SK-N-MC (cell line): Measurements from ENCODE around the gene GRXCR2.

Experiments used
- DNase-seq: peaks from one replicate; pipeline ENCODE4 v3.0.0-alpha.2; 2011; ENCODE audit warnings: low read depth, low spot score
- H3K27ac ChIP-seq: fragments of 200-600 bp; sonication (generic); 2 replicates; pipeline ENCODE4 v1.5.1; 2016; ENCODE audit warnings: mixed run types
- H3K36me3 ChIP-seq: fragments of 200-600 bp; sonication (generic); 2 replicates; pipeline ENCODE4 v1.6.1; 2017; ENCODE audit warnings: antibody characterized with exemption, low read length, mixed read lengths; ENCODE audit not compliant: insufficient read depth
- H3K4me3 ChIP-seq: fragments of 200-600 bp; sonication (generic); 2 replicates; pipeline ENCODE4 v1.5.1; 2016
- H3K9ac ChIP-seq: fragments of 200-600 bp; sonication (generic); 2 replicates; pipeline ENCODE4 v1.8.0; 2017; ENCODE audit warnings: mixed run types, mixed read lengths; ENCODE audit not compliant: insufficient read length
- H3K9me3 ChIP-seq: fragments of 200-600 bp; sonication (generic); 2 replicates; pipeline ENCODE4 v1.6.1; 2017; ENCODE audit warnings: low read depth, mild to moderate bottlenecking, antibody characterized with exemption, low read length, moderate library complexity, mixed read lengths
- EZH2 ChIP-seq: fragments of 200-600 bp; sonication (generic); IDR thresholded peaks from one replicate; pipeline ENCODE4 v1.6.1; 2017; ENCODE audit warnings: antibody characterized with exemption
- FOXP2 ChIP-seq: optimal IDR thresholded peaks from 2 replicates; pipeline ENCODE3; 2011; ENCODE audit warnings: mild to moderate bottlenecking, moderate library complexity; ENCODE audit not compliant: insufficient read depth; ENCODE audit errors: extremely low read length, control extremely low read depth
- POLR2AphosphoS5 ChIP-seq: IDR thresholded peaks from 2 replicates; pipeline ENCODE4 v1.6.1; 2012; ENCODE audit warnings: mild to moderate bottlenecking, low read depth, low read length, borderline replicate concordance

The GRXCR2 gene, protein sequence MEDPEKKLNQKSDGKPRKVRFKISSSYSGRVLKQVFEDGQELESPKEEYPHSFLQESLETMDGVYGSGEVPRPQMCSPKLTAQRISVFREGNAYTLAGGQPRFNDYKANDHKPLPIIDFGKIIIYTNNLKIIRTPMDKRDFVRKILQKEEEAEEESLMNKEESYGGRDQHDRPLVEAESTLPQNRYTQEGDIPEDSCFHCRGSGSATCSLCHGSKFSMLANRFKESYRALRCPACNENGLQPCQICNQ

DNA sequence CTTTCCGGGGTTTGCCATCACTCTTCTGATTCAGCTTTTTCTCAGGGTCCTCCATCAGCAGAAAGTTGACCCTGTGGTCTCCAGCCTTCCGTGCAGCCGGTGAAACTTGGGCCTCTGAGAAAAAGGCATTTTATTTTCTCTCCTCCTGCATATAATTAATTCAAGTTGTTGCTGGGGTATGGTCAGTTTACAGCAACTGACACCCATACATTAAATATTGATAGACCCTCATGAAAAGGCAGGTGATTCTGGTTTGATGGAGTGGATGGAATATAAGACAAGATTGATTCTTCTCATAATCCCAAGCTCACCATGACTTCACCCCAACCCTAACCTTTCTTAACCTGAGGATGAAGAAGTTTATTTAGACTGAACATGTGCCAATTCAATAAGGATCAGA, at the start of gene GRXCR2:
TSS of gene GRXCR2 (minus strand) at position 101 of the 400 bp plus-strand sequence. CDS start at position 55, 46 bp downstream.
- no peak for DNase-seq
- Histone ChIP-seq H3K36me3 (no peaks in the 10 kb centered on the region), H3K4me3 (no peak within 1 kb of the TSS), H3K27ac (no peak within 1 kb of the TSS), H3K9me3 (no peaks in the 10 kb centered on the region), H3K9ac (no peak within 1 kb of the TSS)
- no peak for TF ChIP-seq FOXP2
- TF ChIP-seq POLR2AphosphoS5: no peak
- no peak for TF ChIP-seq EZH2

DNA sequence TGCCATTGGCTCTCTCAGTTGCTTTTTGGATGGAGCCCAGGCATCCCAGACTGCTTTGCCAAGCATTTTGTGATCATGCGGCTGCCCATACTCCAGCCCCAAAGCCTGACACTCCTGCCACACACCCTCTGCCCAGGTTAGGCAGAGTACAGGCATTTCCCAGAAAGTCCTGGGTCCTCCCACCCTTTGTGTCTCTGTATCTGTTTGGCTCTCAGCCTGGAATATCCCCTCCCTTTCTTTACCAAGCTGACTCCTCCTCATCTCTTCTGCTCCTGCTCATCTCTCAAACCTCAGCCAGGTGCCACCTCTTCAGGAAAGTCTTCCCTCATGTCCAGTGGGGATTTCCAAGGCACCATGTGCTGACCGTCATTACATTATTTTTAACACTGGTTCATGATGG, 49.2 kb upstream of the GRXCR2 start:
- Histone ChIP-seq H3K36me3 (no peaks in the 10 kb centered on the region), H3K27ac (no peak overlapping the region), H3K9me3 (no peaks in the 10 kb centered on the region), H3K4me3 (no peak overlapping the region), H3K9ac (no peak overlapping the region)
- TF ChIP-seq EZH2 (no peak), FOXP2 (no peak), POLR2AphosphoS5 (no peak)
- DNase-seq: no peak

DNA sequence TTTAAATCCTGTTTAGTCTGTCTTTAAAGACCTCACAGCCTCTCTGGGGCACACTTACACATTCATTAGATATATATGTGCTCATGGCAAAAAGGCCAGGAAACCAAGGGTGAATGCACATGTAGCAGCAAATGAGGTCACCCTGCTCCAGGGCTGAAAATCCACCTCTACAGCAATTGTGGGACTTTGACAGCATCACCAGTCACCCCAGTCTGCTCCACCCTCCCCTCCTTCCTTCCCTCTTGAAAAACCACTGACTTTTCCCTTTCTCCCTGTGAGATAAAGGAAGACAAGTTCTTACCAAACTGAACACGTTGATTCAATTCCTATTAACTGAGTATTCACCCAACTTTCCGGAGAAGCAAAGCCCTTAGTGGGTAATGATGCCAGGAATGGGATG, 48.4 kb upstream of the GRXCR2 start:
- Histone ChIP-seq H3K36me3 (no peaks in the 10 kb centered on the region), H3K4me3 (no peak overlapping the region), H3K9me3 (no peaks in the 10 kb centered on the region), H3K9ac (no peak overlapping the region), H3K27ac (no peak overlapping the region)
- DNase-seq: no peak
- no peak for TF ChIP-seq EZH2
- no peak for TF ChIP-seq FOXP2
- TF ChIP-seq POLR2AphosphoS5: no peak

DNA sequence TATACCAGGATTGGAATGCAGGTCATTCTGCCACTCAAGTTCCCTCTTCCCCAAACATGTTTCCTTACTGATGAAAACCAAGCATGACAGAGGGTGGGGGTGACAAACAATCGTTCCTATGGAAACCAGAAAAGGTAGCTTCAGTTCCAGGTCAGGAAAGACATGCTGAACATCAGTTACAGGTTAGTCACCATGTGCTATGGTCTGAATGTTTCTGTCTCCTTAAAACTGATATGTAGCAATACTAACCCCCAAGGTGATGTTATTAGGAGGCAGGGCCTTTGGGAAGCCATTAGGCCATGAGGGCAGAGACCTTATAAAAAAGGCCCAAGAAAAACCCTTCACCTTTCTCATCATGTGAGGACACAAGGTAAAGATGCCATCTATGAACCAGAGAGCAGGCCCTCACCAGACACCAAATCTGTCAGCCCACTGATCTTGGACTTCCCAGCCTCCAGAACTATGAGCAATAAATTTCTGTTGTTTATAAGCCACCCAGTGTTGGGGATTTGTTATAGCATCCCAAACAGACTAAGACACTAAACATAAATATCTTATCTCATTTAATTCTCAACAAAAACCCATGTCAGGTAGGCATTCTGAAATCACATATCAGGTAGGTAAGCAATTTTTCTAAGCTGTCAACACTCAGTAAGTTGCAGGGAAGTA, 47.9 kb upstream of the GRXCR2 start:
- no peaks in the 10 kb centered on the region for H3K36me3 ChIP-seq
- TF ChIP-seq FOXP2: no peak
- no peak for TF ChIP-seq POLR2AphosphoS5
- no peak for TF ChIP-seq EZH2
- no peak overlapping the region for H3K4me3 ChIP-seq
- H3K9ac ChIP-seq: no peak overlapping the region
- H3K9me3 ChIP-seq: no peaks in the 10 kb centered on the region
- no peak for DNase-seq
- no peak overlapping the region for H3K27ac ChIP-seq

DNA sequence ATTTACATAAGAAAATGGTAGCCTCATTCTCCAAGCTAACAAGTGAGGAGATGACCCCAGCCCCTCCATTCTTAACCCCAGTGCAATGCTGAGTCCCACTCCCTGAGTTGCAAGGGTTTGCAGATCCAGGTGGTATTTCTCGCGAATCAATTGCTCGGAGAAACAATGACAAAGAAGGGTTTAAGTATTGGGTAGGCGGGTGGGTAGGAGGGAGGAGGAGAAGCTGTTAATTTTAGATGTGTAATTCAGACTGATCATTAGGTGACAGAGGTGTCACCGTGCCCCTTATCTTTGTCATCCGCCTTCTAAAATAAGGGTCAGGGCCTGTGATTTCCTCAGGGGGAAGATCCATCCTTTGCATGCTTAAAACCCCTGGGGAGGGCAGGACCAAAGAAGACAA, 46.6 kb upstream of the GRXCR2 start:
- TF ChIP-seq FOXP2 (no peak), EZH2 (no peak), POLR2AphosphoS5 (no peak)
- Histone ChIP-seq H3K9ac (no peak overlapping the region), H3K9me3 (no peaks in the 10 kb centered on the region), H3K27ac (no peak overlapping the region), H3K36me3 (no peaks in the 10 kb centered on the region), H3K4me3 (no peak overlapping the region)
- no peak for DNase-seq

DNA sequence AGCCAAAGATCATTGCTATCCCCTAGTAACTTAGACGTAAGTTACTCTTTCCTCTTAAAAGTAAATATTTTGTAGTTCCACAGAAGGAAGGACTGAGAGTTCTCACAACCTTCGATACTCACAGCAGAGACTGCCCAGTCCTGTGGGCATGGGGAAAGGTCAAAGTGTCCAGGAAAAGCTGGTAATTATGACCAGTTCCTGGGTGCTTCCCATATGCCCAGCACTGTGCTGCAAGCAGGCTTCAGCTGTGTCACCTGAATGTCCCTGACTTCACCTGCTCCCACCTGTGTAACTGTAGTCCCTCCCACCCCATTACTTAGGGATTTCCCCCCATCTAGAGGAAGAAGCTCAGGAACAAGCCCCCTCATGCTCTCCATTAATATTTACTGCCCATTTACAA, 45.6 kb upstream of the GRXCR2 start:
- H3K9me3 ChIP-seq: no peaks in the 10 kb centered on the region
- H3K27ac ChIP-seq: no peak overlapping the region
- H3K4me3 ChIP-seq: no peak overlapping the region
- H3K36me3 ChIP-seq: no peaks in the 10 kb centered on the region
- no peak overlapping the region for H3K9ac ChIP-seq
- no peak for TF ChIP-seq EZH2
- no peak for TF ChIP-seq POLR2AphosphoS5
- no peak for TF ChIP-seq FOXP2
- no peak for DNase-seq

DNA sequence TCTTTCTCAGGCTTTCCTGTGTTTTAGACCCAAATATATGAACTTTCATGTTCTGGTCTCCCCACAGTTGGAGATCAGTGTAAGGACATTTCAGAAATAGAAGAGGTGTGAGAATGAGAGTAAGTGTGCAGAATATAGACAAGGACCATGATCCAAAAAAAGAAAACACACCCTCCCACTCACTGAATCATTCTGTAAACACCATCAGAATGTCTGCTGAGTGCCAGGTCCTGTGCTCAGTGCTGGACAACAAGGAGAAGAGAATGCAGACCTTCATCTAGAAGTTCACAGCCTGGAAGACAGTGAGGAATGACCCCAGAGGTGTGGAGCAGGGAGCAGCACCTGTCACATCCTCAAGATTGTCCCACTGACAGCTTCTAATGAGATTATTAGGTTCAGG, 44.5 kb upstream of the GRXCR2 start:
- Histone ChIP-seq H3K9me3 (no peaks in the 10 kb centered on the region), H3K36me3 (no peaks in the 10 kb centered on the region), H3K9ac (no peak overlapping the region), H3K4me3 (no peak overlapping the region), H3K27ac (no peak overlapping the region)
- TF ChIP-seq FOXP2 (no peak), EZH2 (no peak), POLR2AphosphoS5 (no peak)
- no peak for DNase-seq

DNA sequence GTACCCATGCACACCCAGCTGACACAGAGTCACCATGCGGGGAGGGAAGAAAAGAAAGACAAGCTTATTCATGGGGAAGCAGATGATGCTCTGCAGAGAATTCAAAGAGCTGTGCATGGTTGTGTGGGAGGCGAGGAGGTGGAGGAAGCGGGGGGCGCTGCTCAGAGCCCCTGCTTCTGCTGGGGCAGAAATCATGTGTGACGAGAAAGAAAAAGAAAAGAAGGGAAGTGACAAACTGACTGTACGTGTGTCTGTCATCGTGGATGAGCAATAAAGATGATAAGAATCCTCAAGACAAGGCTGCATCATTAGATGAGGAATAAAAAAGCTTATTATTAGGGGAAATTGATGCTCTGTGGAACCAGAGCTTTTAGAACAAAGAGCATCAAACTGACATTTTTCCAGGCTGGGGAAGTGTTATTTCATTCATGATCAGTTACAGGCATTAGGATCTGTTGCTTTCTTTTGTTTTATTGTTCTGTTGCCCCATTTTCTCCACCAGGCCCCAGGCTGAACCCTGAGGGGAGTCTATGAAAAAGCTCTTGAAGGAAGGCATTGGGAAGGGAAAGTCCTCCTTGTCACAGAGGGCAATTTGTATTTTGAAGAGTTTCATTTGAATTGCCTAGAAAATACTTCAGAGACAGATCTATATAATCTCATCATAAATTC, 43.3 kb upstream of the GRXCR2 start:
- Histone ChIP-seq H3K4me3 (no peak overlapping the region), H3K9me3 (no peaks in the 10 kb centered on the region), H3K36me3 (no peaks in the 10 kb centered on the region), H3K9ac (no peak overlapping the region), H3K27ac (no peak overlapping the region)
- no peak for DNase-seq
- TF ChIP-seq EZH2 (no peak), FOXP2 (no peak), POLR2AphosphoS5 (no peak)
